Endothelial cell of umbilical vein (primary cell): ENCODE results near the gene MGLL. TPM values are rescaled to one million over a fixed set of nuclear protein-coding genes. Genes with fewer than 3 reads are reported as not detected.

Source experiments
- BruUV-seq: library from RNA; stranded (reverse); fragments of 400-500 nt; replicated peaks from 2 replicates; lab custom pipeline; 2021; lab: Mats Ljungman, UMichigan
- CTCF ChIA-PET: fragments of 300-600, 350-600 bp; sonication (Branson Sonifier 250); formaldehyde crosslinking; loops from one replicate; lab custom pipeline; 2021; ENCODE audit warnings: antibody characterized with exemption, inconsistent platforms; lab: Charles Lee
- POLR2A ChIA-PET: fragments of 300-600, 350-600 bp; sonication (Branson Sonifier 250); formaldehyde crosslinking; loops from one replicate; lab custom pipeline; 2021; ENCODE audit warnings: antibody characterized with exemption, inconsistent platforms; lab: Charles Lee
- DNase-seq: peaks from one replicate; pipeline ENCODE4 v3.0.0-alpha.2; 2011; ENCODE audit warnings: low read depth, low spot score
- FAIRE-seq: peaks from 2 replicates; lab custom pipeline; 2011; peaks lifted over from hg19 to GRCh38; lab: Jason Lieb, UNC
- H2AFZ ChIP-seq: 2 replicates; pipeline ENCODE4 v1.6.0; 2012; ENCODE audit warnings: low read depth, low read length, control low read depth, inconsistent platforms
- H3K27ac ChIP-seq: 2 replicates; pipeline ENCODE4 v1.5.1; 2011; ENCODE audit warnings: low read depth, mild to moderate bottlenecking, control low read depth, low read length, moderate library complexity; ENCODE audit not compliant: insufficient read depth
- H3K27me3 ChIP-seq, 2 experiments: 2 replicates each; pipeline versions ENCODE4 v1.6.0 to v1.6.1; 2011; ENCODE audit warnings: low read length in 2 of 2, mixed read lengths in 1 of 2; ENCODE audit not compliant: control insufficient read depth in 2 of 2, insufficient read depth in 2 of 2
- H3K36me3 ChIP-seq, 2 experiments: 2 replicates in 1 of 2; 3 replicates in 1 of 2; pipeline ENCODE4 v1.5.1; 2011; ENCODE audit warnings: low read length in 2 of 2, mild to moderate bottlenecking in 1 of 2, moderate library complexity in 1 of 2; ENCODE audit not compliant: control insufficient read depth in 2 of 2, insufficient read depth in 2 of 2; ENCODE audit errors: extremely low read depth in 1 of 2
- H3K4me1 ChIP-seq: 3 replicates; pipeline ENCODE4 v1.5.1; 2011; ENCODE audit warnings: mild to moderate bottlenecking, low read length; ENCODE audit not compliant: control insufficient read depth, insufficient read depth; ENCODE audit errors: extremely low read depth
- H3K4me2 ChIP-seq: 2 replicates; pipeline ENCODE4 v1.6.1; 2011; ENCODE audit warnings: low read length, control low read depth, mixed read lengths; ENCODE audit not compliant: insufficient read depth
- H3K4me3 ChIP-seq, 3 experiments: fragments of 200-600 bp in 1 of 3; sonication (generic), shearing (Covaris generic) in 1 of 3; replicated peaks in 1 of 3; 2 replicates each; pipeline ENCODE4 v1.5.1; 2011 to 2016; ENCODE audit warnings: control low read depth in 3 of 3, low read length in 3 of 3, mild to moderate bottlenecking in 2 of 3, inconsistent platforms in 1 of 3, low read depth in 1 of 3, moderate library complexity in 1 of 3; ENCODE audit not compliant: insufficient read depth in 1 of 3
- H3K79me2 ChIP-seq: 2 replicates; pipeline ENCODE4 v1.6.0; 2012; ENCODE audit warnings: low read length, inconsistent platforms; ENCODE audit not compliant: control insufficient read depth, insufficient read depth
- H3K9ac ChIP-seq: replicated peaks from 2 replicates; pipeline ENCODE3; 2011; ENCODE audit warnings: low read length, control low read depth; ENCODE audit not compliant: insufficient read depth; ENCODE audit errors: extremely low read depth
- H3K9me1 ChIP-seq: replicated peaks from 3 replicates; pipeline ENCODE4 v1.6.0; 2011; ENCODE audit warnings: mild to moderate bottlenecking, low read length; ENCODE audit not compliant: control insufficient read depth, insufficient read depth; ENCODE audit errors: extremely low read depth
- H3K9me3 ChIP-seq: replicated peaks from 2 replicates; pipeline ENCODE4 v1.5.1; 2012; ENCODE audit warnings: low read length, inconsistent platforms; ENCODE audit not compliant: control insufficient read depth, insufficient read depth
- H4K20me1 ChIP-seq: replicated peaks from 2 replicates; pipeline ENCODE3; 2011; ENCODE audit warnings: mild to moderate bottlenecking, low read length; ENCODE audit not compliant: control insufficient read depth, insufficient read depth; ENCODE audit errors: extremely low read depth
- CTCF ChIP-seq, 2 donors: IDR thresholded peaks; 1 replicate in 1 of 2; 2 replicates in 1 of 2; pipeline ENCODE4 v1.5.1; 2011; ENCODE audit warnings: low read length in 2 of 2, mild to moderate bottlenecking in 2 of 2, moderate library complexity in 2 of 2, control low read depth in 1 of 2, inconsistent platforms in 1 of 2, low read depth in 1 of 2; ENCODE audit not compliant: insufficient read depth in 1 of 2; ENCODE audit errors: extremely low read depth in 1 of 2
- EZH2 ChIP-seq: IDR thresholded peaks from 2 replicates; pipeline ENCODE4 v1.6.1; 2012; ENCODE audit warnings: borderline replicate concordance, low read depth, mild to moderate bottlenecking, moderate library complexity, low read length, inconsistent platforms; ENCODE audit not compliant: severe bottlenecking
- FOS ChIP-seq: IDR thresholded peaks from 2 replicates; pipeline ENCODE4 v1.6.1; 2011; ENCODE audit warnings: mild to moderate bottlenecking, low read length, moderate library complexity, borderline replicate concordance; ENCODE audit not compliant: insufficient read depth
- JUN ChIP-seq: IDR thresholded peaks from 2 replicates; pipeline ENCODE4 v1.6.1; 2011; ENCODE audit warnings: borderline replicate concordance, low read depth; ENCODE audit not compliant: insufficient read length, insufficient read depth
- MYC ChIP-seq: IDR thresholded peaks from one replicate; pipeline ENCODE4 v1.6.1; 2011; ENCODE audit warnings: mild to moderate bottlenecking, low read depth, low read length
- POLR2AphosphoS5 ChIP-seq: IDR thresholded peaks from 2 replicates; pipeline ENCODE4 v1.6.1; 2012; ENCODE audit warnings: low read depth, mild to moderate bottlenecking, control low read depth, low read length, moderate library complexity; ENCODE audit not compliant: insufficient read depth
- dilution Hi-C: fragments of 300-500 bp; cut with MboI; formaldehyde crosslinking; loops from one replicate; pipeline ENCODE4 v1.15.0; 2019; ENCODE audit warnings: low sequenced_read_pairs; ENCODE audit not compliant: extremely low pct_ligation_motif_present
- intact Hi-C: fragments of 100-400 bp; cut with micrococcal nuclease; formaldehyde crosslinking; loops from one replicate; pipeline ENCODE4 v1.10.0; 2022
- polyA plus RNA-seq, 4 experiments: library from polyadenylated mRNA; depleted of rRNA in 3 of 4; stranded (reverse) in 3 of 4; unstranded in 1 of 4; fragments of >200 nt; gene quantifications; 2 replicates each; pipeline versions ENCODE4 v1.2.1 to v1.2.3, GENCODE V29; 2011 to 2012; ENCODE audit warnings: missing spikeins in 1 of 4
- total RNA-seq: library from RNA; stranded (reverse); gene quantifications from 2 replicates; pipeline ENCODE4 v1.2.3, GENCODE V29; 2021

MGLL gene
- total and polyA plus RNA-seq, 2 donors (not counting 3 experiments of a cell fraction or from before 2014, with no cell fraction given), result 30.7 to 60.2 TPM

GRCh38 chr3:127780536-127781400, 41.5 kb downstream of the MGLL start:
- dilution Hi-C loops, result no loop called here
- H3K27ac ChIP-seq, result no peak overlapping the region
- DNase-seq, result no peak
- TF ChIP-seq CTCF (IDR thresholded peaks at IDR 0.05; ENCODE audit: extremely low read depth in 1 of 2, insufficient read depth in 1 of 2, low read depth in 1 of 2, low read length in 2 of 2), result no peak
- TF ChIP-seq MYC, result no peak
- TF ChIP-seq FOS, result no peak
- no peaks in the 10 kb centered on the region for H3K9me1 ChIP-seq
- ChIA-PET CTCF (no interaction called here), POLR2A (no interaction called here)
- H3K4me2 ChIP-seq, result no peak overlapping the region
- peaks cover 33% of the 10 kb centered on the region for H3K79me2 ChIP-seq
- FAIRE-seq, result no peak
- H3K27me3 ChIP-seq, result no peaks in the 10 kb centered on the region
- no peak overlapping the region for H2AFZ ChIP-seq
- H4K20me1 ChIP-seq, result no peaks in the 10 kb centered on the region
- H3K4me1 ChIP-seq, result peaks cover 15% of the 10 kb centered on the region
- no peak overlapping the region for H3K4me3 ChIP-seq
- BruUV-seq, result TSS peak; percentile 9
- intact Hi-C loops, result loop anchor here (1.0 kb wide), 1 partner anchor 19 kb away; no protein-coding TSS in a partner anchor
- no peak overlapping the region for H3K9ac ChIP-seq
- H3K36me3 ChIP-seq, result no peaks in the 10 kb centered on the region
- no peaks in the 10 kb centered on the region for H3K9me3 ChIP-seq

GRCh38 chr3:127779747-127780146, 42.6 kb downstream of the MGLL start:
- H3K79me2 ChIP-seq, result peaks cover 41% of the 10 kb centered on the region
- DNase-seq (peak; percentile 84), FAIRE-seq (peak; percentile 87)
- H3K4me1 ChIP-seq, result peaks cover 26% of the 10 kb centered on the region
- H3K4me2 ChIP-seq, result peak overlapping the region; percentile 1
- no peaks in the 10 kb centered on the region for H3K36me3 ChIP-seq
- intact Hi-C loops, result loop anchor here (1.0 kb wide), 1 partner anchor 20 kb away; no protein-coding TSS in a partner anchor
- dilution Hi-C loops, result no loop called here
- TF ChIP-seq JUN (peak; percentile 50), EZH2 (no peak), POLR2AphosphoS5 (peak; percentile 60), MYC (no peak)
- no peaks in the 10 kb centered on the region for H4K20me1 ChIP-seq
- no TSS peak for BruUV-seq
- ChIA-PET POLR2A (no interaction called here), CTCF (interaction anchor here (1.2 to 1.7 kb wide), 2 partner anchors 11 to 83 kb away, joined by 4 to 6 read pairs; no protein-coding TSS in a partner anchor)
- H3K9ac ChIP-seq, result no peak overlapping the region
- no peaks in the 10 kb centered on the region for H3K9me1 ChIP-seq
- H3K4me3 ChIP-seq, result no peak overlapping the region
- H3K9me3 ChIP-seq, result no peaks in the 10 kb centered on the region
- H3K27me3 ChIP-seq, result no peaks in the 10 kb centered on the region
- H2AFZ ChIP-seq, result no peak overlapping the region
- peak overlapping the region; percentile 41 for H3K27ac ChIP-seq
